ENCODE data around the gene DYNC1LI2. TPM values are rescaled to one million over a fixed set of nuclear protein-coding genes. Genes with fewer than 3 reads are reported as not detected.

DYNC1LI2 gene
- total and polyA plus RNA-seq, 9 of the 15 experiments (the other 6 are each of a cell fraction or from before 2014, with no cell fraction given): 5.1 to 48.9 (median 38.2) TPM

DNA sequence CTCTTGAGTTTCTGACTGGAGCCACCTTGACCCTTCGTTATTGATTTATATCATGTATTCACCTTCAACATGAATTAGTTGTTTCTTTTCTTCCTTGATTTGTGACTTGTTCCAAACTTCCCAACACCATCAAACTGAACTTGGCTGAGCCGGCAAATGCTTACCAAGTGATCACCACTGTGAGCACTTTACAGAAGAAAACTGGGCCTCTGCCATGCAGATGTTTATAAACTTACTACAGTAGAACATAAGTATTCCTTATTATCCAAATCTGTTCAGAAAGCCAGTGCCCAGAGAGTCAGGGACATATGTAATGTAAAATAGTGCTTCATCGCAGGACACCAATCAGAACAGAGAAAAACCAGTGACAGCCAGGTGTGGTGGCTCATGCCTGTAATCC, 74.8 kb downstream of the DYNC1LI2 start (continued):
- TF ChIP-seq, protein P1, sequence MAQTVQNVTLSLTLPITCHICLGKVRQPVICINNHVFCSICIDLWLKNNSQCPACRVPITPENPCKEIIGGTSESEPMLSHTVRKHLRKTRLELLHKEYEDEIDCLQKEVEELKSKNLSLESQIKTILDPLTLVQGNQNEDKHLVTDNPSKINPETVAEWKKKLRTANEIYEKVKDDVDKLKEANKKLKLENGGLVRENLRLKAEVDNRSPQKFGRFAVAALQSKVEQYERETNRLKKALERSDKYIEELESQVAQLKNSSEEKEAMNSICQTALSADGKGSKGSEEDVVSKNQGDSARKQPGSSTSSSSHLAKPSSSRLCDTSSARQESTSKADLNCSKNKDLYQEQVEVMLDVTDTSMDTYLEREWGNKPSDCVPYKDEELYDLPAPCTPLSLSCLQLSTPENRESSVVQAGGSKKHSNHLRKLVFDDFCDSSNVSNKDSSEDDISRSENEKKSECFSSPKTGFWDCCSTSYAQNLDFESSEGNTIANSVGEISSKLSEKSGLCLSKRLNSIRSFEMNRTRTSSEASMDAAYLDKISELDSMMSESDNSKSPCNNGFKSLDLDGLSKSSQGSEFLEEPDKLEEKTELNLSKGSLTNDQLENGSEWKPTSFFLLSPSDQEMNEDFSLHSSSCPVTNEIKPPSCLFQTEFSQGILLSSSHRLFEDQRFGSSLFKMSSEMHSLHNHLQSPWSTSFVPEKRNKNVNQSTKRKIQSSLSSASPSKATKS (CRISPR knock-in tag; IDR thresholded peaks at IDR 0.05): no peak

DNA sequence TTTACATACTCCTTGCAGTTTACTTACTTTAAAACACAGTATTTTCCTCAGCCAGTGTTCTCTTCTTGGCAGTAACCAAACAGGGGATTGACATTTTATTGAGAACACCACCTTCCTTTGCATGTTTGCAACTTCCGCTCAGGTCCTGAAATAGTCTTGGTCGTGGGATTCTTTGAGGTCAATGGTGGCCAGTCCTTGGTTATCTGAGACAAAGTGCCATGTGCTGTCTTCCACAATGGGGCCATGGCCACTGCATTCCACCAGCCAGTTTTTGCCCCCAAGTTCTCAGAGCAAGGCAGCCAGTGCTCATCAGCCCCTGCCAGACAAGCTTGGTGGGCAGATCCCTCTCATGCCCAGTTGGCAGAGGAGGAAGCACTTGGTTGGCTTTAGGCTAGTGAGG, 77.7 kb downstream of the DYNC1LI2 start:
- in situ Hi-C loops (cut with MboI): no loop called here
- POLR2A ChIA-PET: interaction anchor here (0.6 to 1.6 kb wide), 5 partner anchors 11 to 917 kb away, joined by 3 read pairs; no protein-coding TSS in a partner anchor
- TF ChIP-seq KAT8 (IDR thresholded peaks at IDR 0.05; ENCODE audit: low read depth): no peak
- TF ChIP-seq ZNF224 (CRISPR knock-in tag; IDR thresholded peaks at IDR 0.05): no peak
- TF ChIP-seq E2F1 (CRISPR knock-in tag; IDR thresholded peaks at IDR 0.05): no peak
- no peak for TF ChIP-seq BMI1 (IDR thresholded peaks at IDR 0.05; ENCODE audit: low read length)
- no peak for TF ChIP-seq ZNF23 (CRISPR knock-in tag; IDR thresholded peaks at IDR 0.05)
- no peak for TF ChIP-seq RFX5 (IDR thresholded peaks at IDR 0.05; ENCODE audit: low read depth, low read length)
- TF ChIP-seq MCM3 (IDR thresholded peaks at IDR 0.05): no peak
- no peak for TF ChIP-seq ZNF830 (CRISPR knock-in tag; IDR thresholded peaks at IDR 0.05)
- TF ChIP-seq POU5F1 (IDR thresholded peaks at IDR 0.05; ENCODE audit: borderline replicate concordance, low read depth, low read length, partially characterized antibody): no peak
- no peak for TF ChIP-seq RNF2 (IDR thresholded peaks at IDR 0.05)
- no peak for TF ChIP-seq STAT6 (CRISPR knock-in tag; IDR thresholded peaks at IDR 0.05)
- TF ChIP-seq ZNF12 (CRISPR knock-in tag; IDR thresholded peaks at IDR 0.05): no peak
- TF ChIP-seq ID3 (CRISPR knock-in tag; IDR thresholded peaks at IDR 0.05): no peak
- TF ChIP-seq ID3 (tag; IDR thresholded peaks at IDR 0.05): no peak
- no peak for TF ChIP-seq FIP1L1 (IDR thresholded peaks at IDR 0.05; ENCODE audit: low read depth, low read length, poor library complexity, severe bottlenecking)
- no peak for TF ChIP-seq ZNF408 (CRISPR knock-in tag; IDR thresholded peaks at IDR 0.05; ENCODE audit: low read depth)

More for the DNA sequence above, 77.7 kb downstream of the DYNC1LI2 start:
- H3K9me3 ChIP-seq (replicated peaks; ENCODE audit: control insufficient read depth, insufficient read depth, low read depth, low read length): no peaks in the 10 kb centered on the region
- no peak overlapping the region for H3K4me2 ChIP-seq (ENCODE audit: insufficient read depth, low read length)
- no peak overlapping the region for H3K4me3 ChIP-seq
- H4K20me1 ChIP-seq (replicated peaks; ENCODE audit: control insufficient read depth, insufficient read depth, low read length): no peaks in the 10 kb centered on the region
- CTCF ChIA-PET (ENCODE audit: low intra/inter-chr PET ratio): no interaction called here
- H3K27ac ChIP-seq (ENCODE audit: extremely low read depth, low read depth, low read length): no peak overlapping the region
- WGBS (ENCODE audit: insufficient coverage, low coverage, missing lambda C conversion rate): 77% methylated on average over 2 of the region's 2 CpGs
- no peak overlapping the region for H3K9ac ChIP-seq (ENCODE audit: insufficient read depth in 1 of 2, low read depth in 2 of 2, low read length in 2 of 2)
- no peak for ATAC-seq
- intact Hi-C loops (cut with micrococcal nuclease): no loop called here
- no peaks in the 10 kb centered on the region for H3K79me2 ChIP-seq (ENCODE audit: control insufficient read depth, insufficient read depth, low read length)
- H3K36me3 ChIP-seq (ENCODE audit: control insufficient read depth, insufficient read depth, low read length): peaks cover 15% of the 10 kb centered on the region; the same call in 2 of the 3 replicates
- H3K9me1 ChIP-seq (ENCODE audit: control insufficient read depth, insufficient read depth, low read length): no peaks in the 10 kb centered on the region
- no TSS peak for BruUV-seq (replicated peaks)
- no peak for DNase-seq (ENCODE audit: extremely low read depth in 1 of 4, low spot score in 3 of 4)
- H2AFZ ChIP-seq (ENCODE audit: low read depth, low read length): no peak overlapping the region
- H3K27me3 ChIP-seq (ENCODE audit: control insufficient read depth in 2 of 2, insufficient read depth in 2 of 2, low read length in 2 of 2): no peaks in the 10 kb centered on the region
- no peak for FAIRE-seq
- no peaks in the 10 kb centered on the region; a peak in 1 of 5 replicates for H3K4me1 ChIP-seq (replicated peaks in 1 of 2; ENCODE audit: control insufficient read depth in 2 of 2, insufficient read depth in 2 of 2, low read length in 2 of 2)

Measured in K562 (cell line).